Activated CD4-positive, alpha-beta T cell treated with anti-CD3 and anti-CD28 coated beads for 4 hours (primary cell): ENCODE data around the gene C9orf85.
"Not testable (repeated sequence)": the region's sequence is repeated elsewhere in the genome, so short reads cannot be mapped to it uniquely, and the experiment has no call there.

Experiments used
- DNase-seq, 2 donors: peaks; one replicate each; pipeline ENCODE4 v3.0.0-alpha.2; 2020

The C9orf85 gene, protein sequence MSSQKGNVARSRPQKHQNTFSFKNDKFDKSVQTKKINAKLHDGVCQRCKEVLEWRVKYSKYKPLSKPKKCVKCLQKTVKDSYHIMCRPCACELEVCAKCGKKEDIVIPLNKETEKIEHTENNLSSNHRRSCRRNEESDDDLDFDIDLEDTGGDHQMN

DNA sequence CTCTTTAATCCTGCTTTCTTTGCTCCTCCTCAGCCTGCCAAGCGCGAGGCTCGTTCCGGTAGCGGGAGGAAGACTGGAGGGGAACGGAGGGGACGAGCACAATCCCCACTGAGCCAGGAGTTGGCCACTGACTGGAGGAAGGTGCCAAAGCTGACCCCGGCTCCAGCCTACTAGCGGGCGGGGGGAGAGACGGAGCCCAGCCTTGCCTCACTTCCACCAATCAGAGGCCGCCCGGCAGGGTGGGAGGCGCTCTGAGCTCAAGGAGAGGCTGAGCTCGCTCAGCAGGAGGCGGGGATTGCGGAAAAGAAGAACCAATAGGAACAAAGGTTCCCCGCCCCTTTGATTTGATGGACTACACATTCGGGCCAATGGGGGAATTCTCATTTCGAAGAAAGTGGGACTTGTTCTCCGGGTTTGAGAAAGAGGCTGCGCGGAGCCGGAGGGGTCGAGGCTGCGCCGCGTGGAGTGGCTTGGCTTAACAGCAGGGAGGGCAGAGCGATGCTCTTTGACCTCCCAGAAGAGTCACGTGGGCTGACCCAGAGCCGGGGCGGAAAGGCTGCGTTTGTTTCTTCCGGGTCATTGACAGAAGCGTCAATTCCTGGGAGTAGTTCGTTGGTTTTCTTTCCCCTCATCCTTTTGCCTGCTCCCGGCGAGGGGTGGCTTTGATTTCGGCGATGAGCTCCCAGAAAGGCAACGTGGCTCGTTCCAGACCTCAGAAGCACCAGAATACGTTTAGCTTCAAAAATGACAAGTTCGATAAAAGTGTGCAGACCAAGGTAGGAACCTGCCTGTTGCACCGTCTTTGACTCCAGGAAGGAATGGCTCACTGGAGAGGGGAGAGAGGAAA, at the start of gene C9orf85, which contains the start of gene ABHD17B:
TSS of gene C9orf85 (plus strand) at position 579 of the 847 bp plus-strand sequence. CDS start at position 675, 96 bp downstream.
TSS of gene ABHD17B (minus strand) at position 133 of the 847 bp plus-strand sequence. CDS start 36,113 bp downstream, outside the sequence.
- peak; percentile 96 to 97 for DNase-seq

DNA sequence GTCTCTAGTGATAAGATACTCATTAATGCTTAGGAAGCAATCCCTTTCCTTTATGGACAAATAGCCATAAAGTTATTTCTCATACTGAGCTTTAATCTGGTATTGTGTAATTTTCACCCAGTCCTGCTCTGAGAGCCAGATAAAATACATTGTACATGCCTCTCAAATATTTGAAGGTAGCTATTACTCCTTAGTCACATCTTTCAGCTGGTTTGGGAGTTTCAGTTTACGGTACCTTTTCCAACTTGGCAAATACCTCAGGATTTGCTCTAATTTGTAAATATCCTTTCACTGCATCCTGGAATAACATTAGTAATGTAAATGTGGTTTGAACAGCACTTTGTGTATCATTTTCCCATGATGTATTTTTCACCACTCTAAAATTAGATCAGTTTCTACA, 47.8 kb upstream of the C9orf85 start:
- no peak for DNase-seq

DNA sequence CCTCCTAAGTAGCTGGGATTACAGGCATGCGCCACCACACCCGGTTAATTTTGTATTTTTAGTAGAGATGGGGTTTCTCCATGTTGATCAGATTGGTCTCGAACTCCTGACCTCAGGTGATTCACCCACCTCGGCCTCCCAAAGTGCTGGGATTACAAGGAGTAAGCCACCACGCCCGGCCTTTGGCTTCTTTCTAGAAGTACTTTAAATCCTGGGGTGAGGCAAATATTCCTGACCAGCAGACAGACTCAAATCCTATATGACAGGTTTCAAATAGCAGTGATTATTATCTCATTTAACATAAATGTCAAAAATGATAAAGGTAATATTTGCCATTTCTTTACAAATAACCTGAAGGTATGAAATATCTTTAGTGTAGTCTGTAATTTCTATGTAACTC, 36.1 kb upstream of the C9orf85 start:
- no peak for DNase-seq

DNA sequence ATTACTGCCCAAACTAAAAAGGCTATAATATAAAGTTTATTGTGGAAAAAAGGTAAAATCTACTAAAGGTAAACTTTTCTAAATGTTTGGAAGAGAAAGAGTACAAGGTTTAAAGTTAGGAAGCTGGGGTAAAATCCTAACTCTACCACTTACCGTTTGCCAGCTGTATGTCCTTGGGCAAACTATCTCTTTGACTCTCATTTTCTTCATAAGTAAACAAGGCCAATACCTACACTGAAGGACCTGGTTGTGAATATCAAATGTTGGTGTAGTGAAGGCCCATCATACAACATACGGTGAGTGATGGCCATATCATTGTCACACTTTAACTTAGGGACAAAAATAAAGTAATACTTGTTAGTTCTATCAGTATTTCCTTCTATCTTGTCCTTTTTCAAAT, 35.3 kb upstream of the C9orf85 start:
- DNase-seq = no peak

DNA sequence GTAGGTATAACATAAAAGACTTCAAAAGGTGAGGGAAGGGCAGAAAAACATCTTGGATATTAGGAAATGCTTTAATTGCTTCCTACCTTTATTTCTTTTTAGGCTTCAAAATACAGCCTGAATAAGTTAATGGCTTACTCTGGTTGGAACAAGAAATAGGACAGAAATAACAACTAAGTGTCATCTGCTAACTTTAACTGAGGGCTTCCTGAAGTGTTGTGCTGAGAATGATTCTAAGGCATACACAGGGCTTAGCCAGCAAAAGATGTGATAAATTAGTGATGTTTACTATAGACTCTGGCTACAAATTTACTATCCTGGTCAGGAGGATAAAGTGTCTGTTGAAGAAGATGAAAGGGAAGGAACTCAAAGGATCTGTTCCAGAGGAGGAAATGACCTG, 34.6 kb upstream of the C9orf85 start:
- DNase-seq = no peak

DNA sequence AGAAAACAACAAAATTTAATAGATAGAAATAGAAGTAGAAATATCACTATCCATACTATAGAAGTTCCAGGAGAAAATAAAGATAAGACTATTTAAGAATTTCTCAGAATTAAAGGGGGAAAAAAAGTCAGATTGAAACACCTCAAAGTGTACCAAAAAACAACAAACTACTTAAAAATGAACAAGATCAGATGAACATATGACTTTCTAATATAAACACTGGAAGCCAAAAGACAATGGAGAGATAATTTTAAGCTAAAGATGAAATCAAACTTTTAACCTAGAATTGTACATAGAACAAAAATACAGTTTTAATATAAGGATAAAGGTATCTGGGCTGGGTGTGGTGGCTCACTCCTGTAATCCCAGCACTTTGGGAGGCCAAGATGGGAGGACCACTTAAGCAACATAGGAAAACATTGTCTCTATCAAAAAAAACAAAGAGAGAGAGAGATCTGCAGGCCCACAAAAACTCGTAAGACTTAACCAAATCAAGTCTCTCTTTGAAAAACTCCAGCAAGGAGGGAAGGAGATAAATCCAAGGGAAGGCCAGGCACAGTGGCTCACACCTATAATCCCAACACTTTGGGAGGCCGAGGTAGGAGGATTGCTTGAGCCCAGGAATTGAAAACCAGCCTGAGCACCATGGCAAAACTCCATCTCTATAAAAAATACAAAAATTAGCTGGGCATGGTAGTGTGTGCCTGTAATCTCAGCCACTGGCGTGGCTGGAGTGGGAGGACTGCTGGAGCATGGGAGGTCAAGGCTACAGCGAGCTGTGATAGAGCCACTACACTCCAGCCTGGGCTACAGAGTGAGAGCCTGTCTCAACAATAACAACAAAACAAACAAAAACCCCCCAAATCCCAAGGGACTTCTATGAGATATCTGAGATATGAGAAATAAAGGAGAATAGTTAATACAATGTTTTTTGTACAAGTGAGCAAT, 32.8 kb upstream of the C9orf85 start:
- DNase-seq = no peak

DNA sequence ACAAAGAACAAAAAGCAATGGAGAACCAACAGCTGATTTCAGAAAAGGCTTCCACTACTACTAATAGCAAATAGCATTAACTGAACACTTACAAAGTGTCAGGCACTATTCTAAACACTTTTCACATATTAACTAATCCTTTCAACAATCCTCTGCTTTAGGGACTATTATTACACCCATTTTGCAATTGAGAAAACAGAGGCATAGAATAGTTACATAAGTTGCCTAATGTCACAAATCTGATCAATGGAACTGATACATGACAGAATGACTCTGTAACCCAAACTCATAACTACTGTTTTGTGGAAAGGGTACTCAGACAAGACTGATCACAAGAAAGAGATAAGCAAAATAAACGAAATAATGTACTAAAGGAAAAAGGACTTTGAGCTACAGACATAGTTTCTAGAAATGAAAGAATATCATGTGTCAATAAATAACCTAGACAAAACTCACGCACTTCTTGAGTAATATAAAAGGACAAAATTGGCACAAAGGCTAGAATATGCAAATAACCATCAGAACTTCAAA, 31.7 kb upstream of the C9orf85 start:
- no peak for DNase-seq

DNA sequence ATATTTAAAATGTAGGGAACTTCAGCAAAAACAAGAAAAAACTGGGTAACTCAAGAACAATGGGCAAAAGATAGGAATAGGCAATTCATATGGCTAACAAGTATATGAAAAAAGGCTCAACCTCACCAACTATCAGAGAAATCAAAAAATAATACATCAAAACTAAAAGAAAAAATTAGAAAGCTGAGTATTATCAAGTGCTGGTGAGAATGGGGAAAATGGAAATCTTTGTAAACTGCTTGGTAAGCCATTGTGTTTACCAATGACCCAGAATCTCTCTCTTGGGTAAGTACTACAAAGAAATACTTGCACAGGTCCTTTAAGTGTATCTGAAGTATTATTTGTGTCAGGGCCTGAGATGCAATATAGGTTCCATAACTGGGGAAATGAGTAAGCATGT, 27.4 kb upstream of the C9orf85 start:
- no peak for DNase-seq

DNA sequence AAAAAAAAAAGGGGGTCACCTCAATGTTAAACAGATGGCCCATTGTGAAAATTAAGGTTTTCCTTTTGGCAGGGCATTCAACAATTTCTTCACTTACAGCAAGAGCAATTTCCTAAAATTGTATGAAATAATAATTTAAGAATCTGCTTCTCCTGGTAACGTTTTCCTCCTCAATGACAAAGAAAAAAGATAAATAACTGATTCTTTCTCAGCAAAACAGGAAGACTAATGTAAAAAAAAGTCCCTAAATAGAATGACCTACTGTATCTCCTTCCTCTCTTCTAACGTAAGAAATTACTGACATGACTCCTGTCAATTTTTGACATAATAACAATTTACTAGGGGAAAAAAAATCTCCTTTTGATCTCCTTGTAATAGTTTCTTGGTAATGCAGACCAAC, 26.0 kb upstream of the C9orf85 start:
- DNase-seq = no peak

DNA sequence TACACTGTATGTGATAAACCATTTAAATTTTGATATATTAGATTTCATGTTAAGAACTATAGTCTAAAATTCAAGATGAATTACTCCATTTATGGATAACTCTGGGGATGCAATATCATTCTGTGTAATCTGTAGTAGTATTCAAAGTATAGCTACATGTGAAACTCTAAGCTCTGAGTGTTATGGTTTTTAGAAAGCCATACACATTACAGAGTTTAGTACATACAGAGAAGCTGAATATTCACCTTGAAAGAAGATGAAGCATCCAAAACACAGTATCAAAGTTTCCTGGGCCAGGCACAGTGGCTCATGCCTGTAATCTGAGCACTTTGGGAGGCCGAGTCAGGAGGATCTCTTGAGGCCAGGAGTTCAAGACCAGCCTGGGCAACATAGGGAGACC, 25.4 kb upstream of the C9orf85 start:
- no peak for DNase-seq

DNA sequence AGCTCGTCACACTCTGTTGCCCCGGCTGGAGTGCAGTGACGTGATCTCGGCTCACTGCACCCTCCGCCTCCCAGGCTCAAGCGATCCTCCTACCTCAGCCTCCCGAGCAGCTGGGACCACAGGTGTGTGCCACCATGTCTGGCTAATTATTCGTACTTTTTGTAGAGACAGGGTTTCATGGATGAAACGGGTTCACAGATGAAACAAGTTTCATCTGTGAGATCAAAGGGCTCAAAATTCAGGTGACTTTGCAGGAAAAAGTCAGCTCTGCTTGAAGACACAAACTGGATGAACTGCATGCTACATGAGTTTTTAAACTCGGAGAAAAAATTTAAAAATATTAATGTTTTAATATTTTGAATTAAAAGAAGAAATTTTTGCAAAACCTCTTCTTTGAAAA, 24.9 kb upstream of the C9orf85 start:
- no peak for DNase-seq

DNA sequence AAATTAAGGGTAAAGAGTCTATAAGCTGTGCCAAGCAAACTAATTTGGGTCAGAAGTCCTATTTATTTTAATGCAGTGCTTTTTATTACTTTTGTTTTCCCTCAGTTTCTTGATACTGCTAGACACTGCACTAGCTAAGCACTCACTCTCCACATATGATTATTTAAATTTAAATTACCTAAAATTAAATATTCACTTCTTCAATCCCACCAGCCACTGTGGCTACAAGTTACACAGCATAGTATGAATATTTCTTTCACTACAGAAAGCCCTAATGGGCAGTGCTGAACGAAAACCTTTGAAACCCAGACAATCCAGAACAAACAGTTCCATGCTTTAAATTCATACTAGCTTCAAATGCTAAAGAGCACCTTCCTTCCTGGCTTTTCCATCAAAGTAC, 24.1 kb upstream of the C9orf85 start:
- DNase-seq = no peak

DNA sequence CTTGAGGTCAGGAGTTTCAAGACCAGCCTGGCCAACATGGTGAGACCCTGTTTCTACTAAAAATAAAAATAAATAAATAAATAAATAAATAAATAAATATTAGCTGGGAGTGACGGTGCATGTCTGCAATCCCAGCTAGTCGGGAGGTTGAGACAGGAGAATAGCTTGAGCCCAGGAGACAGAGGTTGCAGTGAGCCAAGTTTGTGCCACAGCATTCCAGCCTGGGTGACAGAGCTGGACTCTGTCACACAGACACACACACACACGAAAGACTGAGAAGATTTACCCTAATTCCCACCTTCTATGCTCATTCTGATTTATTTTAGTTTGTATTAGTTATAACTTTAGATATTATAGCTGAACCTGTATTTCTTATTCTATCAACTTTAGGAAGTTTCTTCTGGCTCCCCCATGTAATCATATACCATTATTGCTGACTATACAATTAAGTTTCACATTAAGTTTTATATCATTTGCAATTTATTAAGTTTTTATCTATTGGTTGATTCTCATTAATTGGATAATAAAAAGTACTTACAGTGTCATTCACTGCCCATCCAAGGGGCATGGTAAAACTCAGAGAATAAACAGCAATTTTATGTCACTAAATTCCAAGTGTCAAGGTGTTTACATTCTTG, 21.3 kb upstream of the C9orf85 start:
- DNase-seq = no peak

DNA sequence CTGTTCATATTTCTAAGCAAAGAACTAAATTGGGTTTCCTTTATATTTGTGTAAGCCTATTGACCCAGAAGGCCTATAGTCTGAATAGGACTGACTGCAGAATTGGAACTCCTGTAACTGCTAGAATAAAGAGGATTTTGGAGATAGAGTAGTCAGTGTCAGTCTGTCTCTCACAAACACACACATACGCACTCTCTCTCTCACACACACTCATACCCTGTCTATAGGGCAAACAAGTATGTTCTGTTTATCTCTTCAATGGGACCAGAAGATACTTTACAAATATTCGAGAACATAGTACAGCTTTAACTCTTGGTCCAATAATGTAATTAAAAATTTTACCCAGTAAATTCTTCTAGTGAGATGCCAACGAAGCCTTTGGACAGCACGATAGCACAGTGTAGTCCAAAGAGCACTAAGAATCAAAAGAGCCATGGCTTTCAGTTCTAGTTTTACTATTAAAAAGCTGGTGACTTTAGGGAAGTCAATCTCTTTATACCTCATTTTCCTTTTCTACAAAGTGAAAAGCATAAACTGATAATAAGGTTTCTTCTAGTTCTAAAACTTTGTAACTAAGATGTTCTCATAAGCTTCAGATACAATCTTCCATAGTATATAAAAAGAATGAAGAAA, 19.8 kb upstream of the C9orf85 start:
- no peak for DNase-seq

DNA sequence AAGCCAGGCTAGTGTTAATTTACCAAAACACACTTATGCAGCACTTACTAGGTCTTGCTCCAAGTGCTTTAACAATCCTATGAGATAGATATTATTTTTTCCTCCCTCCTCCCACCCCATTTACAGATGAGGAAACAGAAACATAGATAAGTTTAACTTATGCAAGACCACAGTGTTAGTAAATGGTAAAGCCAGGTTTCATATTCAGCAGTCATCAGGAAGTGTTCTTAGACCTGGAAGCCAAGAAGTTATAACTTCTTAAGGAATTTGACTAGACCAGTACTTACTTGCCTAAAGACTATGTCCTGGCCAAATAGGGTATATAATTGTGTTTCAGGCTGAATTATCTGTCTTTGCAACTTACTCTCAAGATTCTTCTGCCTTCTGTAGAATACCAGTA, 16.3 kb upstream of the C9orf85 start:
- no peak for DNase-seq

DNA sequence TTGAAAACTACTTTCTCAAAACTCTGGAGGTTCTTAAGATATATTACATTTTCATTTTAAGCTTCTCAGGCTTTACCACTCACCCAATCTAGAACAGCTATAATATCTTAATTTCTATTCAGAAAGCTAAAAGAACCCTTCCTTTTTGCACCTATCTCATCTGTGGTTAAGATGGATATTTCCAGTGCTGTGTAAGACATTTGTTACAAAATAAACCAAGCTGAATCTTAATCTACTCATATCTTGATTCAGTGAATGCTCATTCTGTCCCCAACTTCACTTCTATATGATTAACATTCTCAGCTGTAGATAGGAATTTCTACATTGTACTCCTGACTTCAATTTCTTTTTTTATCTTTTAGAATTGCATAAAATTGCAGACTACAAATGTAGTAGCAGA, 15.5 kb upstream of the C9orf85 start:
- no peak for DNase-seq

DNA sequence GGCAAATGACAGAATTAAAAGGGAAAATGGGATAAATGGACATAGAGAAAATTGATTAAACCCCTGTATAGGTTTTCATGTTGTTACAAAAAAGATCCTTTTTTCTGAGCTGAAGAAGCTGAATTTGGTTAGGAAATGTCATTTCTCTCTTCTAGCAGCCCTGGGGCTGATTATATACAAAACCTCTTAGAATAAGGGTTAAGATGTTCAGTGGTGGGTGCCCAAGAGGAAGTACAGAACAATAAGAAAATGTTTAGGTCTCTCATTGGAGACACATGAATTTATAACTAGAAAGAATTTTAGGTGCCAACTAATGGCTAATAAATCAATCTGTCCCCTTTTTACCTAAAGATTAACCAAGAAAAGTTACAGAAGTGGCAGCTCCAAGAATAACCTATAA, 14.7 kb upstream of the C9orf85 start:
- no peak for DNase-seq

DNA sequence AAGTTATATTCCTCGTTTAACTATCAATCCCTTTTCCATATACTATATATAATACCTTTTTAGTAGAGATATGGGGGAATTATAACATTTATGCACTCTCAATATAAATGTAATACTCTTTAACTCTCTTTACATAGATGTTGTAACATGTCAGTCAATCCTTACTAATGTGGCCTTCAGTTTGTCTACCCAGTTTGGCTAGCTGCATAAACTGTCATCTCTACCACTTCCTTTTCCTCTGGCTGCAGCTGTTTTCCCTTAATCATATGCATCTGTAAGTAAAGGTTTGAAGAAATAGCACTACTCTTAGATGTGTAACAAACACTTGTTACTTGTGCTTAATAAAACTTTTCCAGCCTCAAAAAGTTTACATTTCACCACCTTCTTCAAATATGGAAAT, 13.9 kb upstream of the C9orf85 start:
- DNase-seq = no peak

DNA sequence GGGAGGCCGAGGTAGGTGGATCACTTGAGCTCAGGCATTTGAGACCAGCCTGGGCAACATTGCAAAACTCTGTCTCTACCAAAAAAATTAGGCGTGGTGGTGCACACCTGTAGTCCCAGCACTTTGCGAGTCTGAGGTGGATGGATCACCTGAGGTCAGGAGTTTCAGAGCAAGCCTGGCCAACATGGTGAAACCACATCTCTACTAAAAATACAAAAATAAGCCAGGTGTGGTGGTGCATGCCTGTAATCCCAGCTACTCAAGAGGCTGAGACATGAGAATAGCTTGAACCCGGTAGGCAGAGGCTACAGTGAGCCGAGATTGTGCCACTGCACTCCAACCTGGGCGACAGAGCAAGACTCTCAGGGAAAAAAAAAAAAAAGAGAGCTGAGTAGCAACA, 12.7 kb upstream of the C9orf85 start:
- not testable (repeated sequence) for DNase-seq

DNA sequence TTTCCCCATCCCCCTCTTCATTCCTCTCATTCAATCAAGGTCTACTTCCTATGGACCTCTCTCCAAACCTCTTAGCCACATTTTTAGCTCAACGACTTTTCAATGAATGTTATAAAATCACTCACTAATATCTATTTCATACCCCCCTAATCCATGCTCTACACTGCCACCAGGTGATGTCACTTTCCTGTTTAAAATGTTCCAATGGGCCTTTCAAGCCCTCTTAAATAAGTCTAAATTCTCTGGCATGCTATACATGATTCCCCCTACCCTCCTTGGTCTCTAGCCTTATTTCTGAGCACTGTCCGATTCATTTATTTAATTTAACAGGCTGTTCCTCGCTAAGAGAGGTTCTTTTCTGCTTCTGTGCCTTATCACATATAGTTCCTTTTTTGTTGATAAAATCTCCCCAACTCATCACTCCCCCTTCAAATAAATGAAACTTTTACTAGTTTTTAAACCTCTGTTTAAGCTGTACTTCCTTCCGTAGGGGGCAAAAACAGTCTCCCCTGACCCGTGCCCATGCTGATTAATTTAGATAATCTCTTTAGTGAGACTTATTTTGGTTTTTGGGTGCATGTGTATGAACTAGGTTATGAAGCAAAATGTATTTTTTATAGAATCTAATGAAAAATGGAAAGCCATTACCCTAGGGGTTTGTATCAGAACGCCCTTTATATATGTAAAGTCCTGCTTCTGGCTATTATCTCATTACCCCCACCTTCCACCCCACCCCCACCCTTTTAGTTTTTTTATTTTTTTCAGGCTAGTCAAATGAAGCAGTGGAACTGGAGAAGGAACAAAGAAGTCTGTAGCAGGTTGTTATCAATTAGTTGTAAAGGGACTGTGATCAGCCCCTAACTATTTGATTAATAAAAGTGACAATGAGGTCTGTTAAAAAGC, 9.5 kb upstream of the C9orf85 start:
- DNase-seq = no peak

DNA sequence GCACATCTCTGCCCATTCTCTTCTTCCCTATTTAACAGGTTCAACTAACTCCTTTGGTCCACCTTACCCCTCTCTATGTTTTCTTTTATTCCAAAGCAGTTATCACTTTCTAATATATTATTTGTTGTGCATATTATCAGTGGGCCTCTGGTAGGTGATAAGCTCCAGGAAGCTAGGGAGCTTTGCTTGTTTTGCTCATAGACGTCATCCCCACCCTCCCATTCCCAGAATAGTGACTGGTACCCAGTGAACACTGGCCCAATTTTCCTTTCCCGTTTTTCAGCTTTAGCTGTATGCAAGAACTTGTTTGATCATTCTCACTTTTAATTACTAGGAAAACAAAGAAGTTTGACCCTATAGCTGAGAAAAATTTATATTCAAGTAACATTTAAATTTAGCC, 7.4 kb upstream of the C9orf85 start:
- DNase-seq = no peak
